K562 (cell line): ENCODE results near the gene LMLN. TPM values are rescaled to one million over a fixed set of nuclear protein-coding genes. Genes with fewer than 3 reads are reported as not detected.

Source experiments
- ARNT ChIP-seq, 2 experiments: fragments of 450-650 bp; IDR thresholded peaks; 2 replicates each; pipeline ENCODE4 v1.6.1; 2016; ENCODE audit warnings: mild to moderate bottlenecking in 1 of 2
- DIDO1 ChIP-seq: fragments of 450-650 bp; IDR thresholded peaks from 2 replicates; pipeline ENCODE4 v1.6.1; 2016; ENCODE audit warnings: low read depth, missing biosample characterization, missing genetic modification characterization
- GATAD2B ChIP-seq: fragments of 450-650 bp; IDR thresholded peaks from 2 replicates; pipeline ENCODE4 v1.6.1; 2017; ENCODE audit warnings: mild to moderate bottlenecking, borderline replicate concordance
- HMG20B ChIP-seq: fragments of 250-450 bp; sonication (Bioruptor Pico); IDR thresholded peaks from 2 replicates; pipeline ENCODE4 v1.5.0; 2021; ENCODE audit warnings: mild to moderate bottlenecking
- PPARD ChIP-seq: fragments of 250-450 bp; sonication (Bioruptor Pico); IDR thresholded peaks from 2 replicates; pipeline ENCODE4 v1.8.0; 2022; ENCODE audit warnings: inconsistent platforms, mild to moderate bottlenecking, moderate library complexity
- TFAM ChIP-seq: fragments of 250-450 bp; sonication (Bioruptor Pico); conservative IDR thresholded peaks from 2 replicates; pipeline ENCODE4 v1.5.0; 2021; ENCODE audit warnings: mild to moderate bottlenecking, moderate library complexity
- ZNF217 ChIP-seq: sonication (generic); formaldehyde crosslinking; IDR thresholded peaks from 2 replicates; pipeline ENCODE4 v1.8.0; 2022; ENCODE audit warnings: mild to moderate bottlenecking, missing genetic modification reagents
- polyA plus RNA-seq, 8 experiments: library from polyadenylated mRNA; depleted of rRNA in 4 of 8; stranded (reverse) in 5 of 8; unstranded in 3 of 8; fragments of >200 nt; fragmentation: Nextera tagmentation in 2 of 8; fragmentation: Illumina TruSeq in 1 of 8; extraction: Ambion mirVana in 2 of 8; extraction: Trizol in 1 of 8; gene quantifications; 2 replicates each; pipeline versions ENCODE4 v1.2.1 to v1.2.3, GENCODE V29; 2011 to 2014; ENCODE audit warnings: inconsistent platforms in 1 of 8, missing spikeins in 1 of 8
- total RNA-seq, 7 experiments: library from RNA; depleted of rRNA in 6 of 7; stranded (reverse); fragments of >200 nt in 6 of 7; fragmentation: Illumina TruSeq in 2 of 7; extraction: Trizol in 2 of 7; gene quantifications; 2 replicates each; pipeline versions ENCODE4 v1.2.1 to v1.2.3, GENCODE V29; 2011 to 2021; ENCODE audit warnings: low replicate concordance in 1 of 7
- TF ChIP-seq, protein P1 (sequence below): fragments of 250-450 bp; sonication (Bioruptor Pico); IDR thresholded peaks from 2 replicates; pipeline ENCODE4 v1.5.0; 2020; ENCODE audit warnings: mild to moderate bottlenecking, borderline replicate concordance
- TF ChIP-seq, protein P2 (sequence below), 2 experiments: fragments of 450-650 bp in 1 of 2; sonication (generic) in 1 of 2; formaldehyde crosslinking; conservative IDR thresholded peaks; 2 replicates each; pipeline versions ENCODE4 v1.4.0 to v1.8.1; 2020 to 2022; ENCODE audit warnings: mild to moderate bottlenecking in 1 of 2, missing genetic modification reagents in 1 of 2
- TF ChIP-seq, protein P3 (sequence below): fragments of 250-450 bp; sonication (Bioruptor Pico); IDR thresholded peaks from 2 replicates; pipeline ENCODE4 v1.6.1; 2021; ENCODE audit warnings: mild to moderate bottlenecking

LMLN gene
- total and polyA plus RNA-seq, 9 of the 15 experiments (the other 6 are each of a cell fraction or from before 2014, with no cell fraction given), result 2.2 to 15.9 (median 6.9) TPM

DNA sequence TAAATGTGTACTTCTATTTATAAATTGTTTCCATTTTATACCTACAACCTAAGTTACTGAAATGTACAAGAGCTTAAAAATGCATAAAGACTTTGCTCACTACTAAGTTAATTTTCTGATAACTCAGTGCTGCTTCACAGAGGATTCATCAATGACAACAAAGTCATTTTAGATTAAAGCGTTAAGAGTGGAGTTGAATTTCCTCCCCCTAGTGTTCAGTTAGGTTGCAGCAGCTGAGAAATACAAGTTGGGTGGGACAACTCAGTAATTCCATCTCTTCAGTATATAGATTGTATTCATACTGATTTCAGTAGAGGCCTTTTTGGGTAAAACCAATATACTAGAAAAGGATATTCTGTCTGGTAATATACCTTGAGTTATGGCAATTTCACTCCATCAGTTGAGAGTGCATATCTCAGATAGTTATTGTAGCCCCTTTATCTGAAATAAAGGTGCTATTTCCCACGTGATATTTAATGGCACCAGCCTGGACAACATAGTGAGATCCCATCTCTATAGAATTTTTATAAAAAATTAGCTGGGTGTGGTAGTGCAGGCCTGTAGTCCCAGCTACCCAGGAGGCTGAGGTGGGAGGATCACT lies 17.0 kb upstream of the LMLN start (continued):
- TF ChIP-seq, protein P1, sequence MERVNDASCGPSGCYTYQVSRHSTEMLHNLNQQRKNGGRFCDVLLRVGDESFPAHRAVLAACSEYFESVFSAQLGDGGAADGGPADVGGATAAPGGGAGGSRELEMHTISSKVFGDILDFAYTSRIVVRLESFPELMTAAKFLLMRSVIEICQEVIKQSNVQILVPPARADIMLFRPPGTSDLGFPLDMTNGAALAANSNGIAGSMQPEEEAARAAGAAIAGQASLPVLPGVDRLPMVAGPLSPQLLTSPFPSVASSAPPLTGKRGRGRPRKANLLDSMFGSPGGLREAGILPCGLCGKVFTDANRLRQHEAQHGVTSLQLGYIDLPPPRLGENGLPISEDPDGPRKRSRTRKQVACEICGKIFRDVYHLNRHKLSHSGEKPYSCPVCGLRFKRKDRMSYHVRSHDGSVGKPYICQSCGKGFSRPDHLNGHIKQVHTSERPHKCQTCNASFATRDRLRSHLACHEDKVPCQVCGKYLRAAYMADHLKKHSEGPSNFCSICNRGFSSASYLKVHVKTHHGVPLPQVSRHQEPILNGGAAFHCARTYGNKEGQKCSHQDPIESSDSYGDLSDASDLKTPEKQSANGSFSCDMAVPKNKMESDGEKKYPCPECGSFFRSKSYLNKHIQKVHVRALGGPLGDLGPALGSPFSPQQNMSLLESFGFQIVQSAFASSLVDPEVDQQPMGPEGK, result no peak
- TF ChIP-seq ZNF217 (CRISPR knock-in tag) (no peak), HMG20B (CRISPR knock-in tag) (no peak), GATAD2B (peak; percentile 50; the same call in 1 of the 2 replicates), DIDO1 (tag) (no peak), TFAM (CRISPR knock-in tag) (no peak), PPARD (CRISPR knock-in tag) (no peak), ARNT (IDR thresholded peaks at IDR 0.05) (peak in 1 of 2 experiments; percentile 41; a peak in 1 of 4 replicates)
- TF ChIP-seq, protein P2, sequence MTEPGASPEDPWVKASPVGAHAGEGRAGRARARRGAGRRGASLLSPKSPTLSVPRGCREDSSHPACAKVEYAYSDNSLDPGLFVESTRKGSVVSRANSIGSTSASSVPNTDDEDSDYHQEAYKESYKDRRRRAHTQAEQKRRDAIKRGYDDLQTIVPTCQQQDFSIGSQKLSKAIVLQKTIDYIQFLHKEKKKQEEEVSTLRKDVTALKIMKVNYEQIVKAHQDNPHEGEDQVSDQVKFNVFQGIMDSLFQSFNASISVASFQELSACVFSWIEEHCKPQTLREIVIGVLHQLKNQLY (CRISPR knock-in tag; conservative IDR thresholded peaks at IDR 0.05), result no peak
- TF ChIP-seq, protein P3, sequence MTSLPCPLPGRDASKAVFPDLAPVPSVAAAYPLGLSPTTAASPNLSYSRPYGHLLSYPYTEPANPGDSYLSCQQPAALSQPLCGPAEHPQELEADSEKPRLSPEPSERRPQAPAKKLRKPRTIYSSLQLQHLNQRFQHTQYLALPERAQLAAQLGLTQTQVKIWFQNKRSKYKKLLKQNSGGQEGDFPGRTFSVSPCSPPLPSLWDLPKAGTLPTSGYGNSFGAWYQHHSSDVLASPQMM (CRISPR knock-in tag), result no peak
- TF ChIP-seq, all 486 proteins: peak for 12
